A549 (cell line): Measurements from ENCODE around the gene MSI2. TPM values are rescaled to one million over a fixed set of nuclear protein-coding genes. Genes with fewer than 3 reads are reported as not detected.

Experiments used
- ATAC-seq, 2 experiments: fragments of 200-7000 bp in 1 of 2; fragments of >200 bp in 1 of 2; cut with Nextera tagmentation in 1 of 2; cut with Tn5 transposase in 1 of 2; 3 replicates each; pipeline versions ENCODE4 v1.8.0 to v1.9.1; 2018 to 2020; ENCODE audit warnings: mild to moderate bottlenecking in 1 of 2, moderate library complexity in 1 of 2
- CTCF ChIA-PET: fragments of 300-600 bp; sonication (Branson Sonifier 250); formaldehyde crosslinking; extraction: SDS; loops from one replicate; lab custom pipeline; 2021; ENCODE audit warnings: antibody characterized with exemption, inconsistent platforms; lab: Yijun Ruan, JAX
- POLR2A ChIA-PET: fragments of 350-600 bp; formaldehyde crosslinking; extraction: SDS; loops from one replicate; lab custom pipeline; 2021; ENCODE audit warnings: antibody characterized with exemption, inconsistent platforms; lab: Yijun Ruan, JAX
- DNase-seq, 2 experiments: peaks; one replicate each; pipeline versions ENCODE4 v3.0.0 to v3.0.0-alpha.2; 2011 to 2016; ENCODE audit warnings: low read depth in 1 of 2, low spot score in 1 of 2
- FAIRE-seq: peaks from 2 replicates; lab custom pipeline; 2011; peaks lifted over from hg19 to GRCh38; lab: Jason Lieb, UNC
- H3K27ac ChIP-seq, 2 experiments: fragments of >200 bp; sonication (Bioruptor Twin); formaldehyde crosslinking; 3 replicates each; pipeline ENCODE4 v1.5.1; 2016 to 2017
- H3K4me1 ChIP-seq: fragments of >200 bp; sonication (Bioruptor Twin); formaldehyde crosslinking; 3 replicates; pipeline ENCODE4 v1.6.1; 2016
- H3K4me2 ChIP-seq: fragments of >200 bp; sonication (Bioruptor Twin); formaldehyde crosslinking; 3 replicates; pipeline ENCODE4 v1.6.1; 2016
- H3K4me3 ChIP-seq: fragments of >200 bp; sonication (Bioruptor Twin); formaldehyde crosslinking; 3 replicates; pipeline ENCODE4 v1.5.1; 2016
- H3K9me3 ChIP-seq: fragments of >200 bp; sonication (Bioruptor Twin); formaldehyde crosslinking; 3 replicates; pipeline ENCODE4 v1.6.1; 2016
- CBX8 ChIP-seq: fragments of 200-600 bp; sonication (generic); IDR thresholded peaks from 2 replicates; pipeline ENCODE4 v1.6.1; 2016
- CHD4 ChIP-seq: fragments of 200-600 bp; sonication (generic); IDR thresholded peaks from 2 replicates; pipeline ENCODE4 v1.6.1; 2016; ENCODE audit warnings: antibody characterized with exemption, mild to moderate bottlenecking, borderline replicate concordance
- E2F6 ChIP-seq: IDR thresholded peaks from 2 replicates; pipeline ENCODE4 v1.6.1; 2012; ENCODE audit warnings: low read depth, borderline replicate concordance
- EHF ChIP-seq: fragments of 250-450 bp; sonication (Bioruptor Pico); IDR thresholded peaks from 2 replicates; pipeline ENCODE4 v1.5.0; 2020; ENCODE audit warnings: mild to moderate bottlenecking
- FOSL2 ChIP-seq, 2 experiments: fragments of 450-650 bp in 1 of 2; fragments of >200 bp in 1 of 2; sonication (Bioruptor Twin) in 1 of 2; formaldehyde crosslinking; IDR thresholded peaks; 2 replicates each; pipeline versions ENCODE4 v1.5.0 to v1.6.1; 2016 to 2020; ENCODE audit warnings: mild to moderate bottlenecking in 1 of 2, moderate library complexity in 1 of 2
- FOXS1 ChIP-seq: fragments of 250-450 bp; sonication (Bioruptor Pico); IDR thresholded peaks from 2 replicates; pipeline ENCODE4 v1.5.0; 2020; ENCODE audit warnings: mild to moderate bottlenecking, moderate library complexity
- GATA3 ChIP-seq: IDR thresholded peaks from 2 replicates; pipeline ENCODE4 v1.6.1; 2012; ENCODE audit warnings: borderline replicate concordance
- HEYL ChIP-seq: fragments of 250-450 bp; sonication (Bioruptor Pico); IDR thresholded peaks from 2 replicates; pipeline ENCODE4 v1.8.0; 2021; ENCODE audit warnings: mild to moderate bottlenecking, moderate library complexity
- HOXA7 ChIP-seq: fragments of 250-450 bp; sonication (Bioruptor Pico); IDR thresholded peaks from 2 replicates; pipeline ENCODE4 v1.5.0; 2020; ENCODE audit warnings: mild to moderate bottlenecking, moderate library complexity
- JUN ChIP-seq, 2 experiments: fragments of >200 bp; sonication (Bioruptor Twin); formaldehyde crosslinking; IDR thresholded peaks; 2 replicates in 1 of 2; 3 replicates in 1 of 2; pipeline ENCODE4 v1.6.1; 2016 to 2017
- MAFK ChIP-seq: fragments of 450-650 bp; IDR thresholded peaks from 2 replicates; pipeline ENCODE4 v1.6.1; 2014; ENCODE audit not compliant: partially characterized antibody
- NFE2L2 ChIP-seq: fragments of 150-350 bp; conservative IDR thresholded peaks from 2 replicates; pipeline ENCODE4 v1.6.1; 2014; ENCODE audit warnings: low read length
- NPAS2 ChIP-seq: fragments of 250-450 bp; sonication (Bioruptor Pico); IDR thresholded peaks from 2 replicates; pipeline ENCODE4 v1.8.0; 2022; ENCODE audit warnings: mild to moderate bottlenecking, moderate library complexity, borderline replicate concordance
- NR3C1 ChIP-seq: fragments of >200 bp; sonication (Bioruptor Twin); formaldehyde crosslinking; IDR thresholded peaks from 3 replicates; pipeline ENCODE4 v1.6.1; 2017
- RARB ChIP-seq: fragments of 250-450 bp; sonication (Bioruptor Pico); IDR thresholded peaks from 2 replicates; pipeline ENCODE4 v1.8.0; 2021; ENCODE audit warnings: mild to moderate bottlenecking, moderate library complexity
- RCOR1 ChIP-seq: fragments of 150-350 bp; IDR thresholded peaks from 2 replicates; pipeline ENCODE4 v1.6.1; 2014; ENCODE audit warnings: antibody characterized with exemption, low read length, low read depth
- SREBF2 ChIP-seq: fragments of 450-650 bp; IDR thresholded peaks from 2 replicates; pipeline ENCODE4 v1.6.1; 2014; ENCODE audit warnings: mild to moderate bottlenecking, moderate library complexity
- ZNF302 ChIP-seq: fragments of 250-450 bp; sonication (Bioruptor Pico); IDR thresholded peaks from 2 replicates; pipeline ENCODE4 v1.9.0; 2021; ENCODE audit warnings: inconsistent platforms, mild to moderate bottlenecking, moderate library complexity
- WGBS: methylation state at CpG from one replicate; pipeline ENCODE4 v1.1.6; 2017; ENCODE audit errors: missing lambda C conversion rate; 5-methylcytosine and 5-hydroxymethylcytosine counted together
- polyA plus RNA-seq, 4 experiments: library from polyadenylated mRNA; depleted of rRNA in 3 of 4; stranded (reverse); fragments of >200 nt; fragmentation: RNase III in 1 of 4; extraction: RNeasy Plus Mini Kit Qiagen cat#74134 plus additional on column Dnase treatment in 1 of 4; gene quantifications; 2 replicates in 3 of 4; 3 replicates in 1 of 4; pipeline ENCODE4 v1.2.3, GENCODE V29; 2011 to 2017
- TF ChIP-seq, protein P1 (sequence below): fragments of >200 bp; sonication (Bioruptor Twin); formaldehyde crosslinking; IDR thresholded peaks from 3 replicates; pipeline ENCODE4 v1.6.1; 2016
- TF ChIP-seq, protein P2 (sequence below): fragments of 200-600 bp; sonication (generic); IDR thresholded peaks from 2 replicates; pipeline ENCODE4 v1.6.1; 2016; ENCODE audit warnings: antibody characterized with exemption, mild to moderate bottlenecking, moderate library complexity

Gene MSI2
- polyA plus RNA-seq, 2 of the 4 experiments (the other 2 are of a cell fraction): 43.6 to 44.4 TPM

- no peak for TF ChIP-seq ZNF302 (CRISPR knock-in tag)
- TF ChIP-seq, protein P1, sequence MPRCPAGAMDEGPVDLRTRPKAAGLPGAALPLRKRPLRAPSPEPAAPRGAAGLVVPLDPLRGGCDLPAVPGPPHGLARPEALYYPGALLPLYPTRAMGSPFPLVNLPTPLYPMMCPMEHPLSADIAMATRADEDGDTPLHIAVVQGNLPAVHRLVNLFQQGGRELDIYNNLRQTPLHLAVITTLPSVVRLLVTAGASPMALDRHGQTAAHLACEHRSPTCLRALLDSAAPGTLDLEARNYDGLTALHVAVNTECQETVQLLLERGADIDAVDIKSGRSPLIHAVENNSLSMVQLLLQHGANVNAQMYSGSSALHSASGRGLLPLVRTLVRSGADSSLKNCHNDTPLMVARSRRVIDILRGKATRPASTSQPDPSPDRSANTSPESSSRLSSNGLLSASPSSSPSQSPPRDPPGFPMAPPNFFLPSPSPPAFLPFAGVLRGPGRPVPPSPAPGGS: no peak
These were observed 407.2 kb downstream of the MSI2 start (continued) for GRCh38 chr17:57663326-57664070.

DNA sequence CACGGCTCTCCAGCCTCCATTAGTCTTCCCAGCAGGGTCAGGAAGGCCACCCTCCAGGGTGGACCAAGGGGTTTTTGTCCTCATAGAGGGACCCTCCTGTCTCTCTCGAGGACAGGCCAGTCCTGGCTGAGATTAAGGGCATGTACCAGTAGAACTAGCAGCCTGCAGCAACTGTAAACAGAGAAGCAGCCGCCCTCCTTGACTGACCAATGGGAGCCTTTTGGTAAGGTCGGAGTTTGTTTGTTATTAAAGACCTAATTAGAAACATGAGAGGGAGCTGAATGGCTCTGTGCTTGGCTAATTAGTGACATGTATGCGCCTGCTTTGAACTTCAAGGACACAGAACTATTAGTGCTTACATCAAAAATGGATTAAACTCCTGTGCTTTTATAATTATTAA lies 408.8 kb downstream of the MSI2 start:
- no peak for ATAC-seq
- no peak for TF ChIP-seq GATA3
- TF ChIP-seq, all 56 proteins: peak for 0
- POLR2A ChIA-PET: no interaction called here
- CTCF ChIA-PET: interaction anchor here (0.8 to 4.0 kb wide), 6 partner anchors 10 to 422 kb away, joined by 3 to 18 read pairs (median 6); no protein-coding TSS in a partner anchor
- peaks cover 4% of the 10 kb centered on the region; the same call in 1 of the 3 replicates for H3K4me1 ChIP-seq
- H3K9me3 ChIP-seq: no peaks in the 10 kb centered on the region
- no peak overlapping the region for H3K27ac ChIP-seq
- DNase-seq (no peak), FAIRE-seq (no peak)
- WGBS: 81% methylated on average over 5 of the region's 5 CpGs
- no peak overlapping the region for H3K4me2 ChIP-seq
- no peak overlapping the region for H3K4me3 ChIP-seq

GRCh38 chr17:57665696-57666095 lies 409.4 kb downstream of the MSI2 start:
- 80% methylated on average over 4 of the region's 4 CpGs for WGBS
- ATAC-seq (no peak), FAIRE-seq (no peak), DNase-seq (no peak)
- H3K9me3 ChIP-seq: no peaks in the 10 kb centered on the region
- no peak overlapping the region for H3K4me2 ChIP-seq
- peaks cover 4% of the 10 kb centered on the region; the same call in 1 of the 3 replicates for H3K4me1 ChIP-seq
- no peak overlapping the region for H3K4me3 ChIP-seq
- ChIA-PET POLR2A (no interaction called here), CTCF (interaction anchor here (0.8 to 4.0 kb wide), 6 partner anchors 10 to 422 kb away, joined by 3 to 18 read pairs (median 6); no protein-coding TSS in a partner anchor)
- no peak overlapping the region for H3K27ac ChIP-seq
- no peak for TF ChIP-seq MAFK
- TF ChIP-seq CHD4: no peak
- TF ChIP-seq NPAS2 (CRISPR knock-in tag): no peak
- no peak for TF ChIP-seq FOSL2 (IDR thresholded peaks at IDR 0.05)
- TF ChIP-seq FOSL2 (CRISPR knock-in tag; IDR thresholded peaks at IDR 0.05): no peak
- no peak for TF ChIP-seq HOXA7 (CRISPR knock-in tag)
- TF ChIP-seq RCOR1: no peak
- TF ChIP-seq, protein P2, sequence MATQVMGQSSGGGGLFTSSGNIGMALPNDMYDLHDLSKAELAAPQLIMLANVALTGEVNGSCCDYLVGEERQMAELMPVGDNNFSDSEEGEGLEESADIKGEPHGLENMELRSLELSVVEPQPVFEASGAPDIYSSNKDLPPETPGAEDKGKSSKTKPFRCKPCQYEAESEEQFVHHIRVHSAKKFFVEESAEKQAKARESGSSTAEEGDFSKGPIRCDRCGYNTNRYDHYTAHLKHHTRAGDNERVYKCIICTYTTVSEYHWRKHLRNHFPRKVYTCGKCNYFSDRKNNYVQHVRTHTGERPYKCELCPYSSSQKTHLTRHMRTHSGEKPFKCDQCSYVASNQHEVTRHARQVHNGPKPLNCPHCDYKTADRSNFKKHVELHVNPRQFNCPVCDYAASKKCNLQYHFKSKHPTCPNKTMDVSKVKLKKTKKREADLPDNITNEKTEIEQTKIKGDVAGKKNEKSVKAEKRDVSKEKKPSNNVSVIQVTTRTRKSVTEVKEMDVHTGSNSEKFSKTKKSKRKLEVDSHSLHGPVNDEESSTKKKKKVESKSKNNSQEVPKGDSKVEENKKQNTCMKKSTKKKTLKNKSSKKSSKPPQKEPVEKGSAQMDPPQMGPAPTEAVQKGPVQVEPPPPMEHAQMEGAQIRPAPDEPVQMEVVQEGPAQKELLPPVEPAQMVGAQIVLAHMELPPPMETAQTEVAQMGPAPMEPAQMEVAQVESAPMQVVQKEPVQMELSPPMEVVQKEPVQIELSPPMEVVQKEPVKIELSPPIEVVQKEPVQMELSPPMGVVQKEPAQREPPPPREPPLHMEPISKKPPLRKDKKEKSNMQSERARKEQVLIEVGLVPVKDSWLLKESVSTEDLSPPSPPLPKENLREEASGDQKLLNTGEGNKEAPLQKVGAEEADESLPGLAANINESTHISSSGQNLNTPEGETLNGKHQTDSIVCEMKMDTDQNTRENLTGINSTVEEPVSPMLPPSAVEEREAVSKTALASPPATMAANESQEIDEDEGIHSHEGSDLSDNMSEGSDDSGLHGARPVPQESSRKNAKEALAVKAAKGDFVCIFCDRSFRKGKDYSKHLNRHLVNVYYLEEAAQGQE: no peak
- TF ChIP-seq EHF (CRISPR knock-in tag): no peak
- no peak for TF ChIP-seq CBX8
- no peak for TF ChIP-seq FOXS1 (CRISPR knock-in tag)
- no peak for TF ChIP-seq RARB (CRISPR knock-in tag)
- no peak for TF ChIP-seq SREBF2
- TF ChIP-seq E2F6: no peak
- no peak for TF ChIP-seq NFE2L2
- no peak for TF ChIP-seq HEYL (CRISPR knock-in tag)
- no peak for TF ChIP-seq JUN (IDR thresholded peaks at IDR 0.05)
- no peak for TF ChIP-seq GATA3
- TF ChIP-seq NR3C1: no peak
